Suppressor macrophage (primary cell): ENCODE measurements around the gene CLCNKA.

Experiments
- DNase-seq, 4 experiments: peaks; one replicate each; pipeline ENCODE4 v3.0.0-alpha.2; 2020 to 2022

Gene CLCNKA

DNA sequence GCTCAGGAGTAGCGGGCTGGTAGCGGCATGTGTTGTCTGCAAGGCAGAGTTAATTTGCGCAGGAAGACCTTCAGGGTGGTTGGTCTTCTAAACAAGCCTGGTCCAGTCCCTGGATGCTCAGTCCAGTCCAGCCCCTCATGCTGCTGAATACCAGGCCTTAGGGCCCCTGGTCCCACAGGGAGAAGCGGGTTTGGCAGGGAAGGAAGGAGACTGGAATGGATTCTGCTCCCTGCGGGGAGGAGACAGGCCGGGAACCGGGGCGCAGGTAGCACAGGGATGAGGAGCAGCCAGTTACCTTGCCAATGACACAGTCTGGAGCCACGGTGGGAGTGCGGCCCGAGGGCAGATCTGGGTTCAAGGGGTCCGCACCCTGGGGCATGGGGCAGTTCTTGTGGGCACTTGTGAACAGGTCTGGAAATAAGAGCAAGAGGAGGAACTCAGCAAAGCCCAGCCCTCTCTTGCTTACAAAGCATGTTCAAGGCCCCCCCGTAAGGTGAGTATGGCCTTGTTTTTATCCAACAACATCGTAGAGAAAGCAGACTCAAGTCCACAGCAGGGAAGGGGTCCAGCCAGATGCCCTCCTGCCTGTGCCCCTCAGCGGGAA is 41.5 kb downstream of the CLCNKA start:
- DNase-seq = no peak

GRCh38 chr1:16063921-16064320 is 42.1 kb downstream of the CLCNKA start:
- no peak for DNase-seq

- peak in 1 of 4 experiments; percentile 11 for DNase-seq
Observed at GRCh38 chr1:16064536-16065268, 42.9 kb downstream of the CLCNKA start.

GRCh38 chr1:16065269-16065576 is 43.4 kb downstream of the CLCNKA start:
- no peak for DNase-seq

GRCh38 chr1:16066245-16066644 is 44.4 kb downstream of the CLCNKA start:
- DNase-seq = no peak

GRCh38 chr1:16067127-16067768 is 45.4 kb downstream of the CLCNKA start:
- DNase-seq = no peak

- no peak for DNase-seq
Observed at GRCh38 chr1:16067933-16068332, 46.1 kb downstream of the CLCNKA start.

- no peak for DNase-seq
Observed at GRCh38 chr1:16068356-16069270, 46.8 kb downstream of the CLCNKA start.

DNA sequence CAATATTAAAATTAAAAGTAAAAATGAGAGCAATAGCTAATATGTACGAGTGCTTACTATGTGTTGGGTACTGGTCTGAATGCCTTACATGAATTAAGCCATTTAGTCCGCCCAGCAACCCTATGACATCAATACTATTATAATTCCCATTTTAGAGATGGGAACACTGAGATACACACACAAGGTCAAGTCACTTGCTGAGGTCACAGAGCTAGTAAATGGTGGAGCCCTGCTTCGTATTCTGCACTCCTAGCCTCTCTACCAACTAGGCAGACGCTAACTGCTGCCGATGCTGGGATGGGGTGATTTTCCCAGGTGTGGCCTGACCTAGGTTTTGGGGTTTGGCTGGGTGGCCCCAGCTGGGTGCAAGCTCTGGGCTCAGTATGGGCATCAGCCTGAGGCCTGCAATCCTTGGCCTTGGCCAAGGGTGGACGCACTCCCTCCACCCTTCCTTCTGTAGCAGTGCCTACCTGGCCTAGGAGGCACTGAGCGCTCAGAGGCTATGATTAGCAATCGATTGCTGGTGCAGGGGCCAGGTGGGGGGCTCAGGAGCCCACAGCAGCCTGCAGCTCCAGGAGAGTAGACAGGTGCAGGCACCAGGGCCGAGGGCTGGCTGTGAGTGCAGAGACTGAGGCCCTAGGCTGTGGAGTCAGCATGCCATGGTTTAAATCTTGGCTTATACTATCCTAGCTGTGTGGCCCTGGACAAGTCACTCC is 49.0 kb downstream of the CLCNKA start:
- no peak for DNase-seq

DNA sequence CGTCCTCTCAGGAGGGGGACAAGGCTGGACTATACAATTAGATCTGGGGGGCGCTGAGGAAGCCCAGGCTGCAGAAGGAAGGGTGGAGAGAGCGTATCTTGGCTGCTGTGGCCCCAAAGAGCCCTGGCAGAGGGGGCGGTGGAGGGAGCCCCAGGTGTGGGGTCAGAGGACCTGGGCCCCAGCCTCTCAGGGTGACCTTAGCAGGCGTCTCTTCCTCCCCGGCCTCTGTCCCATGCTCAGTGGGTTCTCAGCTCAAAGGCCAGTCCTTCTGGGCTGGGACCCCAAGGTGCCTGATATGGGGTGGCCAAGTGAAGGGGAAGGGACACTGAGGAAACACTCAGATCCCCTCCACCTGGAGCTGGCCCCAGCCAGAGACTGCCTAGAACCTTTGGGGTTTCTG is 49.8 kb downstream of the CLCNKA start:
- DNase-seq = no peak

DNA sequence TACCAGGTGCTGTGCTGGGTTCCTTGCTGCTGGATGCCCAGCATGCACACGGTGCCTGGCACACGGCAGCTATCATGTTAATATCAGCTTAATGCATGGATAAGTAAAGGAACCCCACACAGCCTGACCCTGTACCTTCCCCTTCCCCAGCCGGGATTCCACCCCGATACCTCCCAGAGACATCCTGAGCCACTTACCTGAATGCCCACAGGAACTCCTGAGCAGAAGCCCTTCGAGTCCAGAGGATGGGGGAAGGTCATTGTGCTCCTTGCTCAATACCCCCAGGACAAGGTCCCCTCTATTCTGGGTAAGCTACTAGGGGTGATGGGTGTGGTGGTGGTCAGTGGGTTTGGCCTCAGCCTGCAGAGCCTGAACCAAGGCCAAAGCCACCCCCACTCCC is 50.3 kb downstream of the CLCNKA start:
- DNase-seq = no peak

- DNase-seq = no peak
Observed at GRCh38 chr1:16072616-16073484, 51.0 kb downstream of the CLCNKA start.

GRCh38 chr1:16073490-16074119 is 51.8 kb downstream of the CLCNKA start, which contains the start of gene FAM131C:
Gene FAM131C, minus strand, starts transcription at chr1:16073651. Its CDS starts 209 bp downstream, at chr1:16073442.
- DNase-seq = peak; percentile 22 to 65 (median 37)

DNA sequence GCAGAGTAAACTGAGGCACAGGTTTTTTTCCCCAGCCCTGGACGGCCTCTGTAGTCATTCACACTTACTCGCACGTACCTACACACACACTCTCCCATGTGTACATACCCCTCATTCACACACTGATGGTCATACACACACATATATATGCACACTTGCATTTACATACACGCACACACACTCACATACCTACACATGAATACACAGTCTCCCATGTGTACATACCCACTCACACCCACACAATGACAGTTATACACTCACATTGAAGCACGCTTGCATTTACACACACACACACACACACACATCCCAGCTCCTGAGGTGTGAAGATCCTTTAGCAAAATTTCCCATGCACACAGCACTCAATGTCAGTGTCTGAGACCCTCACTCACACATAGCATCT is 52.4 kb downstream of the CLCNKA start:
- no peak for DNase-seq

- DNase-seq = no peak
Observed at GRCh38 chr1:16075337-16076030, 53.6 kb downstream of the CLCNKA start.

GRCh38 chr1:16076031-16076864 is 54.4 kb downstream of the CLCNKA start:
- no peak for DNase-seq

GRCh38 chr1:16076865-16077238 is 55.0 kb downstream of the CLCNKA start:
- DNase-seq = no peak

- DNase-seq = no peak
Observed at GRCh38 chr1:16077406-16078245, 55.8 kb downstream of the CLCNKA start.
